ENCODE measurements around the gene SLC44A3.

DNA sequence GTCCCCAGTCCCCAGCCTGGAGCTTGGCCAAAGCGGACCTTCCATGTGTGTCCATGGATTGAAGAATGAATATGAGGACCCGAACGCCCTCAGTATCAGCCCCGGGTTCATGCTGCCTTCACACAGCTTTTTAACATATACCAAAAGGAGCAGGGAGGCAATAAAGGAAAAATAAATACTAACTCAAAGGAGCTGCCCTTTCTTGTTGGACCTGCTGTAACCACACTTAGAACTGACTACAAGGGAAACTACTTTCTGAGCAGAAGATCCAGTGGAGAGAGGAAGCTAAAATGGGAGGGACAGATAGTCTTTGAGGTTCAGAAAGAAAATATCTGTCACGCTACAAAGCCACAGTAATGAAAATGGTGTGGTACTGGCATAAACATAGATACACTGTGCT lies 58.2 kb downstream of the SLC44A3 start:
- TF ChIP-seq, protein P1, sequence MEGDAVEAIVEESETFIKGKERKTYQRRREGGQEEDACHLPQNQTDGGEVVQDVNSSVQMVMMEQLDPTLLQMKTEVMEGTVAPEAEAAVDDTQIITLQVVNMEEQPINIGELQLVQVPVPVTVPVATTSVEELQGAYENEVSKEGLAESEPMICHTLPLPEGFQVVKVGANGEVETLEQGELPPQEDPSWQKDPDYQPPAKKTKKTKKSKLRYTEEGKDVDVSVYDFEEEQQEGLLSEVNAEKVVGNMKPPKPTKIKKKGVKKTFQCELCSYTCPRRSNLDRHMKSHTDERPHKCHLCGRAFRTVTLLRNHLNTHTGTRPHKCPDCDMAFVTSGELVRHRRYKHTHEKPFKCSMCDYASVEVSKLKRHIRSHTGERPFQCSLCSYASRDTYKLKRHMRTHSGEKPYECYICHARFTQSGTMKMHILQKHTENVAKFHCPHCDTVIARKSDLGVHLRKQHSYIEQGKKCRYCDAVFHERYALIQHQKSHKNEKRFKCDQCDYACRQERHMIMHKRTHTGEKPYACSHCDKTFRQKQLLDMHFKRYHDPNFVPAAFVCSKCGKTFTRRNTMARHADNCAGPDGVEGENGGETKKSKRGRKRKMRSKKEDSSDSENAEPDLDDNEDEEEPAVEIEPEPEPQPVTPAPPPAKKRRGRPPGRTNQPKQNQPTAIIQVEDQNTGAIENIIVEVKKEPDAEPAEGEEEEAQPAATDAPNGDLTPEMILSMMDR (IDR thresholded peaks at IDR 0.05; ENCODE audit: low read depth, low read length) = no peak
- no peak for TF ChIP-seq POLR2A (IDR thresholded peaks at IDR 0.05; ENCODE audit: extremely low read depth, insufficient read length)
- TF ChIP-seq, protein P2, sequence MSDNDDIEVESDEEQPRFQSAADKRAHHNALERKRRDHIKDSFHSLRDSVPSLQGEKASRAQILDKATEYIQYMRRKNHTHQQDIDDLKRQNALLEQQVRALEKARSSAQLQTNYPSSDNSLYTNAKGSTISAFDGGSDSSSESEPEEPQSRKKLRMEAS (IDR thresholded peaks at IDR 0.05; ENCODE audit: low read depth, low read length) = no peak
